Keratinocyte (primary cell): Measurements from ENCODE around the gene PRKCA. TPM values are rescaled to one million over a fixed set of nuclear protein-coding genes. Genes with fewer than 3 reads are reported as not detected.

ENCODE experiments used
- DNase-seq: peaks from one replicate; pipeline ENCODE4 v3.0.0-alpha.2; 2011; ENCODE audit warnings: low read depth, missing footprints, low spot score
- FAIRE-seq: peaks from 2 replicates; lab custom pipeline; 2011; peaks lifted over from hg19 to GRCh38; lab: Jason Lieb, UNC
- H2AFZ ChIP-seq: 2 replicates; pipeline ENCODE4 v1.6.0; 2012; ENCODE audit warnings: low read length, control low read depth, inconsistent platforms; ENCODE audit not compliant: control insufficient read depth
- H3K27ac ChIP-seq: 2 replicates; pipeline ENCODE4 v1.5.1; 2011; ENCODE audit warnings: low read length; ENCODE audit not compliant: control insufficient read depth, insufficient read depth
- H3K27me3 ChIP-seq: 3 replicates; pipeline ENCODE4 v1.6.0; 2011; ENCODE audit warnings: low read length; ENCODE audit not compliant: control insufficient read depth, insufficient read depth; ENCODE audit errors: extremely low read depth
- H3K36me3 ChIP-seq, 2 experiments: 2 replicates in 1 of 2; 3 replicates in 1 of 2; pipeline ENCODE4 v1.5.1; 2011; ENCODE audit warnings: low read length in 2 of 2, mild to moderate bottlenecking in 1 of 2; ENCODE audit not compliant: control insufficient read depth in 2 of 2, insufficient read depth in 2 of 2; ENCODE audit errors: extremely low read depth in 1 of 2
- H3K4me1 ChIP-seq: 3 replicates; pipeline ENCODE4 v1.5.1; 2011; ENCODE audit warnings: low read length; ENCODE audit not compliant: control insufficient read depth, insufficient read depth; ENCODE audit errors: extremely low read depth
- H3K4me2 ChIP-seq: 3 replicates; pipeline ENCODE4 v1.6.0; 2011; ENCODE audit warnings: low read depth, low read length; ENCODE audit not compliant: control insufficient read depth, insufficient read depth; ENCODE audit errors: extremely low read depth
- H3K4me3 ChIP-seq, 3 experiments: fragments of 200-600 bp in 1 of 3; sonication (generic) in 1 of 3; 2 replicates in 2 of 3; 3 replicates in 1 of 3; pipeline ENCODE4 v1.5.1; 2011 to 2016; ENCODE audit warnings: low read length in 3 of 3, mild to moderate bottlenecking in 3 of 3, control low read depth in 2 of 3, inconsistent platforms in 1 of 3, low read depth in 1 of 3, mixed read lengths in 1 of 3, mixed run types in 1 of 3, moderate library complexity in 1 of 3; ENCODE audit not compliant: control insufficient read depth in 2 of 3, insufficient read depth in 2 of 3; ENCODE audit errors: extremely low read depth in 1 of 3
- H3K79me2 ChIP-seq: 2 replicates; pipeline ENCODE4 v1.6.0; 2012; ENCODE audit warnings: low read length; ENCODE audit not compliant: control insufficient read depth, insufficient read depth
- H3K9ac ChIP-seq: 3 replicates; pipeline ENCODE4 v1.6.0; 2011; ENCODE audit warnings: low read length; ENCODE audit not compliant: control insufficient read depth, insufficient read depth; ENCODE audit errors: extremely low read depth
- H3K9me1 ChIP-seq: 3 replicates; pipeline ENCODE4 v1.6.0; 2011; ENCODE audit warnings: low read length; ENCODE audit not compliant: control insufficient read depth, insufficient read depth; ENCODE audit errors: extremely low read depth
- H3K9me3 ChIP-seq: 2 replicates; pipeline ENCODE4 v1.5.1; 2012; ENCODE audit warnings: low read depth, low read length; ENCODE audit not compliant: control insufficient read depth
- H4K20me1 ChIP-seq: 3 replicates; pipeline ENCODE4 v1.6.0; 2011; ENCODE audit warnings: low read length; ENCODE audit not compliant: control insufficient read depth, insufficient read depth; ENCODE audit errors: extremely low read depth
- EZH2 ChIP-seq: IDR thresholded peaks from one replicate; pipeline ENCODE4 v1.6.1; 2012; ENCODE audit warnings: inconsistent platforms, mild to moderate bottlenecking, low read length, moderate library complexity
- dilution Hi-C: fragments of 300-500 bp; cut with MboI; formaldehyde crosslinking; loops from one replicate; pipeline ENCODE4 v1.7.0; 2020; ENCODE audit warnings: low sequenced_read_pairs; ENCODE audit not compliant: extremely low pct_ligation_motif_present
- polyA plus RNA-seq, 5 experiments: library from polyadenylated mRNA; depleted of rRNA in 3 of 5; stranded (reverse) in 3 of 5; stranded (forward) in 1 of 5; unstranded in 1 of 5; fragments of >200 nt; gene quantifications; 1 replicate in 1 of 5; 2 replicates in 3 of 5; 3 replicates in 1 of 5; pipeline versions ENCODE4 v1.2.1 to v1.2.3, GENCODE V29; 2011 to 2012; ENCODE audit warnings: missing spikeins in 2 of 5, low read depth in 1 of 5, low replicate concordance in 1 of 5
- TF ChIP-seq, protein P1 (sequence below), 3 experiments: IDR thresholded peaks in 1 of 3; conservative IDR thresholded peaks in 1 of 3; optimal IDR thresholded peaks in 1 of 3; 2 replicates in 2 of 3; 3 replicates in 1 of 3; pipeline versions ENCODE3 to v1.5.1; 2011; ENCODE audit warnings: low read length in 3 of 3, mild to moderate bottlenecking in 3 of 3, moderate library complexity in 2 of 3, control low read depth in 1 of 3, inconsistent platforms in 1 of 3; ENCODE audit not compliant: insufficient read depth in 2 of 3; ENCODE audit errors: extremely low read depth in 1 of 3

The PRKCA gene
- polyA plus RNA-seq, 1 donor (not counting 4 experiments of a cell fraction or from before 2014, with no cell fraction given), result 3.6 TPM

DNA sequence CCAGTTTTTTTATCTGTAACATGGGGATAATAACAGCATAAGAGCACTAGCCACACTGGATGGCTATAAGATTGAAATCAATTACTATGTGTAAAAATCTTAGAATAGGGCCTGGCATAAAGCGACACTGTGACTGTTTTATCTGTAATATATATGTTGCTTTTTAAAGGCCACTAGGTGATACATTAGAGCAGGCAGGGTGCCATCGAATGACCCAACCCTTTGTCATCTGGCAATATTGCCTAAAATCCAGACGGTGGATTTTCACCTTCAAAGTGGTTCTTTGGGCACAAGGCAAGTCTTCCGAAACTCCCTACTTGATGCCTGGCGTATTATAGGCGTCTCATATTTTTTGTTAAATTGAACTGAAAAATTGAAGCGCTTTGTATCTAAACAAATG, 69.1 kb downstream of the PRKCA start:
- H3K27ac ChIP-seq, result no peak overlapping the region
- H2AFZ ChIP-seq, result no peak overlapping the region
- H3K4me2 ChIP-seq, result no peak overlapping the region
- dilution Hi-C loops, result no loop called here
- TF ChIP-seq, protein P1, sequence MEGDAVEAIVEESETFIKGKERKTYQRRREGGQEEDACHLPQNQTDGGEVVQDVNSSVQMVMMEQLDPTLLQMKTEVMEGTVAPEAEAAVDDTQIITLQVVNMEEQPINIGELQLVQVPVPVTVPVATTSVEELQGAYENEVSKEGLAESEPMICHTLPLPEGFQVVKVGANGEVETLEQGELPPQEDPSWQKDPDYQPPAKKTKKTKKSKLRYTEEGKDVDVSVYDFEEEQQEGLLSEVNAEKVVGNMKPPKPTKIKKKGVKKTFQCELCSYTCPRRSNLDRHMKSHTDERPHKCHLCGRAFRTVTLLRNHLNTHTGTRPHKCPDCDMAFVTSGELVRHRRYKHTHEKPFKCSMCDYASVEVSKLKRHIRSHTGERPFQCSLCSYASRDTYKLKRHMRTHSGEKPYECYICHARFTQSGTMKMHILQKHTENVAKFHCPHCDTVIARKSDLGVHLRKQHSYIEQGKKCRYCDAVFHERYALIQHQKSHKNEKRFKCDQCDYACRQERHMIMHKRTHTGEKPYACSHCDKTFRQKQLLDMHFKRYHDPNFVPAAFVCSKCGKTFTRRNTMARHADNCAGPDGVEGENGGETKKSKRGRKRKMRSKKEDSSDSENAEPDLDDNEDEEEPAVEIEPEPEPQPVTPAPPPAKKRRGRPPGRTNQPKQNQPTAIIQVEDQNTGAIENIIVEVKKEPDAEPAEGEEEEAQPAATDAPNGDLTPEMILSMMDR (optimal IDR thresholded peaks at IDR 0.05 in 1 of 3, IDR thresholded peaks at IDR 0.05 in 1 of 3, conservative IDR thresholded peaks at IDR 0.05 in 1 of 3; ENCODE audit: extremely low read depth in 1 of 3, insufficient read depth in 2 of 3, low read length in 3 of 3), result no peak
- no peak for FAIRE-seq
- H4K20me1 ChIP-seq, result no peaks in the 10 kb centered on the region
- no peak for DNase-seq
- H3K4me3 ChIP-seq, result no peak overlapping the region
- no peak overlapping the region for H3K9ac ChIP-seq
- no peaks in the 10 kb centered on the region for H3K27me3 ChIP-seq
- H3K9me1 ChIP-seq, result no peaks in the 10 kb centered on the region
- no peaks in the 10 kb centered on the region for H3K36me3 ChIP-seq
- H3K9me3 ChIP-seq, result no peaks in the 10 kb centered on the region
- no peaks in the 10 kb centered on the region for H3K4me1 ChIP-seq
- no peaks in the 10 kb centered on the region for H3K79me2 ChIP-seq

DNA sequence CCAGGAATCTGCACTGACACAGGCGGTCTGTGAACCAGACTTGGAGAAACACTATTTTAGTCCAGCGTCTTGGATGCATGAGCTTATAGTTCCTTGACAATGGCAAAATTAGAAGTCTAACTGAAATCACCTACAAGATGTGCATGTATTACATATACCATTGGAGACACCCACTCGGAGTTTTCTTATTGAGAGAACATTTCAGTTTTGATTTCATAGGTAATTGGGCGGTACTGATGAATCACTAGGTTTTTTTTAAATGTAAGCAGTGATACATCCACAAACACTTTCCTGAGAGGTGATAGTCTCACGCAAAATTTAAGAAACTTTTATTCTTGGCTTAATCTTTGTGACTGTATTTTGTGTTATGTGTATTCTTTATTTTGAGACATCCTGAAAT, 69.8 kb downstream of the PRKCA start:
- Histone ChIP-seq H3K79me2 (no peaks in the 10 kb centered on the region), H3K4me1 (no peaks in the 10 kb centered on the region), H3K4me2 (no peak overlapping the region), H3K36me3 (no peaks in the 10 kb centered on the region), H3K9me1 (no peaks in the 10 kb centered on the region), H3K4me3 (no peak overlapping the region), H3K9me3 (no peaks in the 10 kb centered on the region), H3K9ac (no peak overlapping the region), H4K20me1 (no peaks in the 10 kb centered on the region), H3K27ac (no peak overlapping the region), H3K27me3 (no peaks in the 10 kb centered on the region), H2AFZ (no peak overlapping the region)
- FAIRE-seq, result no peak
- dilution Hi-C loops, result no loop called here
- no peak for DNase-seq
- TF ChIP-seq, protein P1 (optimal IDR thresholded peaks at IDR 0.05 in 1 of 3, IDR thresholded peaks at IDR 0.05 in 1 of 3, conservative IDR thresholded peaks at IDR 0.05 in 1 of 3; ENCODE audit: extremely low read depth in 1 of 3, insufficient read depth in 2 of 3, low read length in 3 of 3), result no peak
- no peak for TF ChIP-seq EZH2
